ENCODE results near the gene MAN1A1. TPM values are rescaled to one million over a fixed set of nuclear protein-coding genes. Genes with fewer than 3 reads are reported as not detected.
A peak's percentile ranks its signal among the peaks of the same experiment; 100 is the strongest.

The MAN1A1 gene
- total RNA-seq, 1 donor from 2014 or later: 43.6 TPM

DNA sequence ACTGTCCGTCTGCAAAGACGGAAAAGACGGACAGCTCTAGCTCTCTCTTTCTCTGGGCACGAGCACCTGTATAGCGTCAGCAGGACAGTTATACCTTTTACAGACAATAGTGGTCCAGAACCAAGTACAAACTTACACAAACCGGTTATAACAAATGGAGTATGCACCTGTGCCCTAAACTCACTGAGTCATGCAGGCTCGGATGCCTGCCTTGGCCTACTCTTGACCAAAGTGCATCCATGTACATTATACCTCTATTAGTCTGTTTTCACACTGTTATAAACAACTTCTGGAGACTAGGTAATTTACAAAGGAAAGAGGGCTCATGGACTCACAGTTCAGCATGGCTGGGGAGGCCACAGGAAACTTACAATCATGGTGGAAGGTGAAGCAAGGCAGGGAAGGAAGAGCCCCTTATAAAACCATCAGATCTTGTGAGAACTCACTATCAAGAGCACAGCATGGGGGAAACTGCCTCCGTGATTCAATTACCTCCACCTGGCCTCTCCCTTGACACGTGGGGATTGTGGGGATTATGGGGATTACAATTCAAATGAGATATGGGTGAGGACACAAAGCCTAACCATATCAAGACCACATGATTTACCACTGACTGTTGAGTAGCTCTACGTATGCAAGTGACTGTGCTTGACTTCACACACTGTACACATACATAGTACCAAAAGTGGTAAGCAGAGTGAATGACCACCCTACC, 23.1 kb downstream of the MAN1A1 start:
- no peak for DNase-seq (ENCODE audit: low read depth in 2 of 2)

GRCh38 chr6:119325559-119326265, 23.8 kb downstream of the MAN1A1 start:
- no peak for DNase-seq (ENCODE audit: low read depth in 2 of 2)

DNA sequence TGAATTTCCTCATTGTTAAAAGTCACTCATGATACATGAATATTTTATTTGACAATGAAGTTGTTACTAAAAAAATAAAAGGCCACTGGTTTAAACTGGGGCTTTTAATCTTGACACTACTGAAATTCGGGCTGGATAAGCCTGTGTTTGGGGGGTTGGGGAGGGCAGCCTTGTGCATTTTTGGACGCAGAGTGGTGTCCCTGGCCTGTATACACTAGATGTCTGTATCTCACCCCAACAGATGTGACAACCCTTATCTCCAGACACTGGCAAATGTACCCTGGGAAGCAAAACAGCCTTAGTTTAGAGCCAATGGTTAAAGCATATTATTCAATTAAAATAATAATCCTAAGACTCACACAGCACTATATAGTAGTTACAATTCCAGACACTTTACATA, 24.8 kb downstream of the MAN1A1 start:
- no peak for DNase-seq (ENCODE audit: low read depth in 2 of 2)

GRCh38 chr6:119323931-119324330, 25.6 kb downstream of the MAN1A1 start:
- no peak for DNase-seq (ENCODE audit: low read depth in 2 of 2)

- DNase-seq (ENCODE audit: low read depth in 2 of 2): no peak
Measured at GRCh38 chr6:119323478-119323877, 26.1 kb downstream of the MAN1A1 start.

- no peak for DNase-seq (ENCODE audit: low read depth in 2 of 2)
Measured at GRCh38 chr6:119322715-119323350, 26.7 kb downstream of the MAN1A1 start.

DNA sequence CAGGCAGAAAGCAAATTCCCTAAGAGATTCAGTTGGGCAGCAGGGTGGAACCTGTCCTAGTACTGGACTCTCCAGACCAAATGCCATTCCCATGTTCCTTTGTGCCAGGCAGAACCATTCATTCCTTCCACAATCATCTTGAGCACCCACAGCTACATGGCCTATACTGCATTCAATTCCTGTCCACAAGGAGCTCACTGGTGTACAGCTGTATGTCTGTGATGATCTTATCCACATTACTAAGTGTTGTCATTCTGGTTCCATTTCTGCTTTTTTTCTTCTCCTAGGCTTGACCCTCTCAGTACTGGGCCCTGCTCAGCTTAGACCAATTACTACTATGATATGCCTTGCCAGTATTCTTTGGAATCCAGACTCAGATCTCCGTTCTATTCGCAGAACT, 27.5 kb downstream of the MAN1A1 start:
- DNase-seq (ENCODE audit: low read depth in 2 of 2): no peak

DNA sequence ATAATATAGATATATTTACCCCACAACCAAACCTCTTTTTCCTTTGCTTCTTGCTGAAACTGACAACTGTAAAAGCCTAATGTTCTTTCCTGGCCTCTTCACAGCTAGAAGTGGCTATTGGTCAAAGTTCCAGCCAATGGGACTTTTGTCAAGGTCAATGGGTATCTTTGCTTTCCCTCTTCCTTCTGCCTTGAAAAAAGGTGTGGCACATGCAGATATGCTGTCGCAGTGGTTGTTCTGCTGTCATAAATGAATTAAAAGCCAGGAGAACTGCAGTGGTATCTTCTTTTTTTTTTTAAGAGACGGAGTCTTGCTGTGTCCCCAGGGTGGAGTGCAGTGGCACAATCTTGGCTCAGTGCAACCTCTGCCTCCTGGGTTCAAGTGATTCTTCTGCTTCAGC, 29.9 kb downstream of the MAN1A1 start:
- DNase-seq (ENCODE audit: low read depth in 2 of 2): no peak

DNA sequence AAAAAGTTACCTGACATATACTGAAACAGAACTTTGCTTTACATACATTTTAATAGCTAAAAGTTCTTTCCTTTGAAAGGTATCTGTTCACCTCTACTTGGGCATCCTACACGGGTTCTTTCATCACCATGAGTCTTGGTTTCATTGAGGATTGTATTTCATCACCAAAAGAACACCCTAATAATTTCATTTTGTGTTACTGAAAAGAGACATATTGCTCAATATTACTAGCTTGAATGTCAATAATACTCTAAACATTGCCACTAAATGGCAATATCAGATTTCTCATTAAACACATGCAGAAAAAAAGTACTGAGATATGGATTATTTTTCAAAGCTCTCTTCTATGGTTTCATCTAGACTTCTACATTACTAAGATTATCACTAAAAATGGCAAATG, 30.8 kb downstream of the MAN1A1 start:
- no peak for DNase-seq (ENCODE audit: low read depth in 2 of 2)

DNA sequence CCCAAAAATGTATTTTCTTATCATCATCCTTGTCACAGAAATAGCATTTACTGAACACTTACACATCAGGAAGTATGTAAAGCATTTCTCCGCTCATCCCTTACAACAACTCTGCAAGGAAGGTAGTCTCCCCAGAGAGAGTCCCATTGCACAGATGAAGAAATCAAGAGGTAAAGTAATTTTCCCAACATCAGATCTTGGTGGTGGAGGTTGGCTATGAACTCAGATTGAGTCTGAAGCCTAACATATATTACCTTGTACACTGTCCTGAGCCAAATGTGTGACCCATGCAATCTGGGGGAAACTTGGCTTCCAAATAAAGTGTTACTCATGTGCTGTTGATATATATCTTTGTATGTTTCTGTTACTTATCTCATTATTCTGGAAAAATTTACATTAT, 31.4 kb downstream of the MAN1A1 start:
- no peak for DNase-seq (ENCODE audit: low read depth in 2 of 2)

DNA sequence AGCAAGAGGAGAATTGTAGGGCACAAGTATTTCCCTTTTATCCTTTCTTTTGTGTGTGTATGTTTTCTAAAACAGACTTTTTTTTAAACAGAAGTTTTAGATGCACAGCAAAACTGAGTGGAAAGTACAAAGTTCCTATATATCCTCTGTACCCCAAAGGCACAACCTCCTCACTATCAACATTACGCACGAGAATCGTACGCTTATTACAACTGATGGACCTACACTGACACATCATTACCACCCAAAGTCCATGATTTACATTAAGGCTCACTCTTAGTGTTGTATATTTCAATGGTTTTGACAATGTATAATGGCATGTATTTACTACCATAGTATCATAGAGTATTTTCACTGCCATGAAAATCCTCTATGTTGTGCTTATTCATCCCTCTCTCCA, 32.6 kb downstream of the MAN1A1 start:
- no peak for DNase-seq (ENCODE audit: low read depth in 2 of 2)

- DNase-seq (ENCODE audit: low read depth in 2 of 2): no peak
Measured at GRCh38 chr6:119314885-119315272, 34.7 kb downstream of the MAN1A1 start.

DNA sequence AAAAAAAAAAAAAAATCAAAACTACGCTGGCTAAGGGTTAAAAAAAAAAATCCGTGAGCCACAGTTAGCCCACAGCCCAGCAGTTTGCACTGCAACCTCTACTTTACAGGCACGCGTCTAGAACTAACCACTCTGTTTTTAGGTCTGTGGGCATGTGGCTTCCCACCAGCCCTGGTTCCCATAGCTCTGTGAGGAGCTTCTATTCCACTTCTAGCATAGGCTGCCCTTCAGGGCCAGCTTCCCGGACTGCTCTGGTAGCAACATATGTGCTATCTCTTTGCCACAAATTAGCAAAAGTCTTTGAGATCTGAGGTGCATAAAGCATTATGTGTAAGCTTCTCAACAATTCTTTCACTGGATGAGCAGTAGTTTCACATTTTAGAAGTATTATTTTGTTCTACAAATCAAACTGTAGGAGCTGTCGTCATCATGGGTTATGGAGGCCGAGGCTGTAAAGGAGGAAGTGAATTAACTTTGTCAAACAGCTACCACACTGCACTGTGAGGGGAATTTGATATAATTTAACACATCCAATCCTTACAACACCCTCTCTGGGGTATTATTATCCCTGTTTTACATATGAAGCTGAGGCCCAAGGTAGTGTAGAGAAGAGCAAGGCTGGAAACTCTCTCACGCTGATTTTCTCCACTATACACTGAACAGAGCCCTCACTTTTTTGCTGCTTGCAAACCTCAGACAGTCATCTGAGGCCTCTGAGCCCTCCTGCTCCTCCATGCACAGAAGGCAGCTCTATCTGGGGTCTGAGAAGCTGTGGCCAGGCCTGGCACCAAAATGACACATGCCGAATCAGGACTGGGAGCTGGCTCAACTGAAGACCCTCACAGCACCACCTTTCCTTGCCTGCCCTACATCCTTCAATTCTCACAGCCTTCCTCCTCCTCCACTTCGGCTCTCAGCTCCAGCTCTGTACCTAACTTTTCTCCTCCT, 35.4 kb downstream of the MAN1A1 start:
- DNase-seq (ENCODE audit: low read depth in 2 of 2): no peak

GRCh38 chr6:119312875-119313338, 36.7 kb downstream of the MAN1A1 start:
- no peak for DNase-seq (ENCODE audit: low read depth in 2 of 2)

DNA sequence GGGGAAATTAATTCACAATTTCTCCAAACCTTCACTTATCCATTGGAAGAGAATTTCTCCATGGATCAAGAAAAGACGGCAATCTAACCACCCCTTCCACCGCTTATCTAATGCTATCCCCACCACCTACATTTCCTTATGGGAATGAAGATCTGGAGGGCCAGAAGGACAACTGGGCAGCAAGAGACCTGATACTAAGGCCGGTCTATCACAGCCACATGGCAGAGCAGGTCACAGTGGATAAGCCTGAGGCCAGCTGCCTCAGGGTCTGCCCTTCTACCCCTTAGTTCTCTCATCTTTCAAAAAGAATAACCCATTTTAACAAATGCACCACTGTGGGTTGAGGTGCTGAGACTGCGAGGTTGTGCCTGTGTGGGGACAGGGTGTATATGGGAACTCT, 37.1 kb downstream of the MAN1A1 start:
- no peak for DNase-seq (ENCODE audit: low read depth in 2 of 2)

DNA sequence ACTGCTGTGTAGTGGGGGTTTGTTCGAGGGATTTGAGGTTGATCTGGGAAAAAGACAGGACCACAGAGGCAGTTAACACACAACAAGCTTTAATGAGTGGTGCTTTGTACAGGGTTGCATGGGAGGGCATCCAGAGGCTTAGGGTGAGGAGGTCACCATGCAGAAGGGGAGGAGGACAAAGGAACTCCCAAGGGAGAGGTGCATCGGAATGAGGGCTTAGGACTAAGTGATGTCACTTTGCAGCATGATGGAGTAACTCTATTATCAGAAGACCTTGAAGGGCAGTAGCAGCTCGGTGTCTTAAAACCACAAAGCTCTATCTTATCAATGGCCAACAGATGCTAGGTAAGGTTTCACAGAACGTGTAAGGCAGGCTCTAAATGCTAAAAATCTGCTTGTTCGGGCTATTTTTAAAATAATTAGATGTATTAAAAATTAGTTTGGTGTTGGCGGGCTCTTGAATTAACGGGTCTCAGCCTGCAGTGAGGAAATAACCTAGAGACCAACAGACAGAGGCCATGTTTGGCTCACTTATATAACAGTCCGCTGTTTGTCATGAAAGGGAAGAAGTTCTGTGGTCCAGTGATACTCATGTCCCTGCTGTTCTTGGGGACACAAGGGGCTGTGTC, 37.9 kb downstream of the MAN1A1 start:
- DNase-seq (ENCODE audit: low read depth in 2 of 2): no peak

DNA sequence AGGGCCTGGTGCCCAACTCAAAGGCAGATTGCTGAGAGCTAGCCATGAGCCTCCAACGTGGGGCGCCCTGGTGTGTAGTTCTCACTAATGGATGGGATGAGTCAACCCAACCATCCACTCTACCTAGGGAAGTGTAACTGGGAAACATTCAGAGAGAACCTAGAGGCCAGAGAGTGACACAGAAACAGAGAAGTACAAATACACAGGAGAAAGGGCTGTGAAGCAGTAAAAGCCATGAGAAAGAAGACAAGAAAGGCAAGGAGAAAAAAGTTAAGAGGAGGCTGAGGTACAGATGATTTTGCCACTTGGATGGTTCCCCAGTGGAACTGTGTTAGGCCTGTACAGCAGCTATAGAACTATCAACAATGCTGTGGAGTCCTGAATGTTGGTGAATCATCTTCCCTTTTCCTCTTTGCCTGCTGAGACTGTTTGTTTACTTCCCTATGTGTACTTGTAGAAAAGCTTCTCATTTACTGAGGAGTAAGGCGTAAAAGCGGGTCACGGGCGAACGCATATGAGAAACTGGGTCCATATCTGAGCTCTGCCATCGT, 39.0 kb downstream of the MAN1A1 start:
- peak in 1 of 2 donors; percentile 69 for DNase-seq (ENCODE audit: low read depth in 2 of 2)

DNA sequence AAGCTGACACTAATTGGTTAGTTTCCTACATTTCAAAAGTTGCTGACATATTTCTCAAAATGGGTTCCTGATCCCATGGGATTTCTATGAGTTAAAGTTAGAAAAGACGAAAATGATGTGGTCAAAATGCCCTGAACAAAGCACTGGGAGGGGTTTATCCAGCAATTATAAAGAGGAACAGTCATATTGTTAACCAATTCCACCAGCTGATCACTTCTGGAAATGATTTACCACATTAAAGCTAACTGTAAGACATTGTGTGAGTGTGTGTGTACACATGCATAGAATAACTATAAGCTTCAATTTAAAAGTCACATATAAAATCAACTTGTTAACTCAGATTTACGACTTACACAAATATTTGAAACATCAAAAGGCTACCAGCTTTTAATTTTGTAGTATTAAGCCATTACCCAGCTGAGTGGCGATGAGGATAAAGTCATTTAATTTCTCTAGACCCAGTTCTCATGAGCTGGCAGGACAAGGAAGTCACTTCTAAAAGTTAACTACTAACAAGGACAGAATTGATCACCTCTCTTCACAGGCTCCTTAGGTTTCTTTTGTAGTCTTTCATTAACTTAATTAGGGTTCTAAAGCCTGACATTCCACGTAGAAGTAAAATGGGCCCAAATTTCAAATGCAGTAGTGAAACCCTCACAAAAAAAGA, 40.4 kb downstream of the MAN1A1 start:
- no peak for DNase-seq (ENCODE audit: low read depth in 2 of 2)

DNA sequence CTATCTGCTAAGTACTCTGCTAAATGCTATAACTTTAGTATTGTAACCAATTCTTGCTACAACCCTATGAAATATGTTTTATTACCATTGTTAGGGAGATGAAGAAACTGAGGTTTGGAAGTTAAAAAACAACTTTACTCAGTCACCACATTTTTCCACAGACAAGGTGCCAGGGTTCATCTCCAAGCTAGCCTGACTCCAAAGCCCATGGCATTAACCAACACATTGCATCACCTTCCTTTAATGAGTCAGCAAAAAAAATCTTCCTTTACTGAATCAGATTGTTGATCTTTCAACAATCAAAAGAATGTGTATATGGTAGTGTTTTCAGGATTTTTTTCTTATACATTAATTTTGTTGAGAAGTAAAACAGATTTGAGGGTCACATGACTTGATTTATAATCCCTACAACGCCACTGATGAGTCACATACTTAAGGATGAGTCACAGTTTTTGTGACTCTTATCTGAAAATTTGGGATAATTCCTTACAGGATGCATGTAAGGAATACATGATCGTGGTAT, 41.5 kb downstream of the MAN1A1 start:
- DNase-seq (ENCODE audit: low read depth in 2 of 2): peak in 1 of 2 donors; percentile 47

- no peak for DNase-seq (ENCODE audit: low read depth in 2 of 2)
Measured at GRCh38 chr6:119307056-119307455, 42.5 kb downstream of the MAN1A1 start.
